GM18867 (cell line): ENCODE results near the gene ALG9.

Source experiments
- ATAC-seq: cut with Tn5 transposase; IDR thresholded peaks from one replicate; pipeline ENCODE4 v1.9.1; 2021; ENCODE audit warnings: mild to moderate bottlenecking, moderate library complexity; ENCODE audit not compliant: unreplicated experiment

The ALG9 gene

GRCh38 chr11:111836721-111837120 lies 34.7 kb downstream of the ALG9 start:
- no peak for ATAC-seq

- ATAC-seq = no peak
Observed at GRCh38 chr11:111836162-111836561, 35.2 kb downstream of the ALG9 start.

GRCh38 chr11:111835665-111836064 lies 35.7 kb downstream of the ALG9 start:
- ATAC-seq = no peak

GRCh38 chr11:111834432-111835163 lies 36.8 kb downstream of the ALG9 start:
- no peak for ATAC-seq

GRCh38 chr11:111833524-111833923 lies 37.9 kb downstream of the ALG9 start:
- ATAC-seq = no peak

GRCh38 chr11:111829185-111829968 lies 42.0 kb downstream of the ALG9 start:
- peak; percentile 85 for ATAC-seq

GRCh38 chr11:111826322-111826950 lies 44.9 kb downstream of the ALG9 start:
- no peak for ATAC-seq

GRCh38 chr11:111823629-111824028 lies 47.8 kb downstream of the ALG9 start:
- no peak for ATAC-seq

GRCh38 chr11:111823131-111823530 lies 48.2 kb downstream of the ALG9 start:
- ATAC-seq = no peak

GRCh38 chr11:111819829-111820237 lies 51.5 kb downstream of the ALG9 start:
- no peak for ATAC-seq

- ATAC-seq = no peak
Observed at GRCh38 chr11:111819161-111819828, 52.1 kb downstream of the ALG9 start.

GRCh38 chr11:111815489-111815888 lies 55.9 kb downstream of the ALG9 start:
- ATAC-seq = no peak

- no peak for ATAC-seq
Observed at GRCh38 chr11:111814557-111815320, 56.6 kb downstream of the ALG9 start.

- no peak for ATAC-seq
Observed at GRCh38 chr11:111814106-111814505, 57.3 kb downstream of the ALG9 start.

- no peak for ATAC-seq
Observed at GRCh38 chr11:111812211-111812610, 59.2 kb downstream of the ALG9 start.

GRCh38 chr11:111811445-111811844 lies 59.9 kb downstream of the ALG9 start:
- ATAC-seq = no peak

- ATAC-seq = no peak
Observed at GRCh38 chr11:111808834-111809233, 62.5 kb downstream of the ALG9 start.

- ATAC-seq = no peak
Observed at GRCh38 chr11:111808063-111808588, 63.3 kb downstream of the ALG9 start.

GRCh38 chr11:111807076-111807475 lies 64.3 kb downstream of the ALG9 start:
- no peak for ATAC-seq

- ATAC-seq = no peak
Observed at GRCh38 chr11:111801135-111801534, 70.2 kb downstream of the ALG9 start.
